Fibroblast of lung (primary cell): Measurements from ENCODE around the gene IMMP2L. TPM values are rescaled to one million over a fixed set of nuclear protein-coding genes. Genes with fewer than 3 reads are reported as not detected.
"Not testable (repeated sequence)": the region's sequence is repeated elsewhere in the genome, so short reads cannot be mapped to it uniquely, and the experiment has no call there.

Experiments
- DNase-seq, 2 donors: peaks; one replicate each; pipeline versions ENCODE4 v3.0.0 to v3.0.0-alpha.2; 2010; ENCODE audit warnings: low read depth in 2 of 2
- H2AFZ ChIP-seq: 2 replicates; pipeline ENCODE4 v1.5.1; 2012; ENCODE audit warnings: low read length, control low read depth, inconsistent platforms
- H3K27ac ChIP-seq: 2 replicates; pipeline ENCODE4 v1.5.1; 2011; ENCODE audit warnings: low read length, control low read depth; ENCODE audit not compliant: insufficient read depth
- H3K27me3 ChIP-seq: 2 replicates; pipeline ENCODE4 v1.5.1; 2011; ENCODE audit warnings: mild to moderate bottlenecking, low read length; ENCODE audit not compliant: control insufficient read depth, insufficient read depth
- H3K36me3 ChIP-seq: 2 replicates; pipeline ENCODE4 v1.5.1; 2011; ENCODE audit warnings: low read length; ENCODE audit not compliant: control insufficient read depth, insufficient read depth
- H3K4me1 ChIP-seq: 2 replicates; pipeline ENCODE4 v1.5.1; 2011; ENCODE audit warnings: low read length; ENCODE audit not compliant: control insufficient read depth, insufficient read depth; ENCODE audit errors: extremely low read depth
- H3K4me2 ChIP-seq: 2 replicates; pipeline ENCODE4 v1.5.1; 2011; ENCODE audit warnings: low read length, control low read depth; ENCODE audit not compliant: insufficient read depth; ENCODE audit errors: extremely low read depth
- H3K4me3 ChIP-seq, 4 experiments: fragments of 200-600 bp in 1 of 4; sonication (generic) in 1 of 4; replicated peaks in 1 of 4; 2 replicates each; pipeline ENCODE4 v1.5.1; 2011 to 2016; ENCODE audit warnings: low read length in 4 of 4, low read depth in 3 of 4, mild to moderate bottlenecking in 3 of 4, control low read depth in 2 of 4, inconsistent platforms in 1 of 4, mixed read lengths in 1 of 4; ENCODE audit not compliant: insufficient read depth in 1 of 4; ENCODE audit errors: control extremely low read depth in 1 of 4
- H3K79me2 ChIP-seq: 2 replicates; pipeline ENCODE4 v1.5.1; 2012; ENCODE audit warnings: mild to moderate bottlenecking, low read length, inconsistent platforms; ENCODE audit not compliant: control insufficient read depth, insufficient read depth
- H3K9ac ChIP-seq: 2 replicates; pipeline ENCODE4 v1.5.1; 2011; ENCODE audit warnings: mild to moderate bottlenecking, low read length, control low read depth; ENCODE audit not compliant: insufficient read depth
- H3K9me3 ChIP-seq: 2 replicates; pipeline ENCODE4 v1.5.1; 2012; ENCODE audit warnings: low read depth, low read length; ENCODE audit not compliant: control insufficient read depth, insufficient read depth
- H4K20me1 ChIP-seq: 2 replicates; pipeline ENCODE4 v1.5.1; 2011; ENCODE audit warnings: low read length; ENCODE audit not compliant: control insufficient read depth, insufficient read depth; ENCODE audit errors: extremely low read depth
- CTCF ChIP-seq, 2 donors: IDR thresholded peaks in 1 of 2; conservative IDR thresholded peaks in 1 of 2; 1 replicate in 1 of 2; 2 replicates in 1 of 2; pipeline ENCODE4 v1.5.1; 2011 to 2012; ENCODE audit warnings: low read length in 2 of 2, control low read depth in 1 of 2, inconsistent platforms in 1 of 2, low read depth in 1 of 2, mild to moderate bottlenecking in 1 of 2
- EZH2 ChIP-seq: IDR thresholded peaks from 2 replicates; pipeline ENCODE4 v1.5.1; 2012; ENCODE audit warnings: low read length, control low read depth, mild to moderate bottlenecking; ENCODE audit errors: missing control alignments
- polyA plus RNA-seq, 2 donors: library from polyadenylated mRNA; depleted of rRNA in 1 of 2; stranded (reverse) in 1 of 2; unstranded in 1 of 2; fragments of >200 nt; gene quantifications; 2 replicates each; pipeline ENCODE4 v1.2.1, GENCODE V29; 2011 to 2012; ENCODE audit warnings: missing spikeins in 1 of 2
- total RNA-seq: library from RNA; depleted of rRNA; stranded (reverse); fragments of >200 nt; gene quantifications from 2 replicates; pipeline ENCODE4 v1.2.1, GENCODE V29; 2014

IMMP2L gene
- total and polyA plus RNA-seq, 2 donors (not counting 1 experiment from before 2014, with no cell fraction given): 6.9 to 14.4 TPM

GRCh38 chr7:110941385-110941784 lies 620.9 kb downstream of the IMMP2L start:
- Histone ChIP-seq H3K4me3 (no peak overlapping the region), H3K27ac (no peak overlapping the region), H3K36me3 (no peaks in the 10 kb centered on the region), H2AFZ (no peak overlapping the region), H3K9ac (no peak overlapping the region), H3K9me3 (no peaks in the 10 kb centered on the region), H4K20me1 (no peaks in the 10 kb centered on the region), H3K79me2 (no peaks in the 10 kb centered on the region), H3K27me3 (no peaks in the 10 kb centered on the region), H3K4me2 (no peak overlapping the region), H3K4me1 (no peaks in the 10 kb centered on the region)
- DNase-seq: no peak
- TF ChIP-seq EZH2 (no peak), CTCF (conservative IDR thresholded peaks at IDR 0.05 in 1 of 2, IDR thresholded peaks at IDR 0.05 in 1 of 2; ENCODE audit: low read depth in 1 of 2, low read length in 2 of 2) (no peak)

DNA sequence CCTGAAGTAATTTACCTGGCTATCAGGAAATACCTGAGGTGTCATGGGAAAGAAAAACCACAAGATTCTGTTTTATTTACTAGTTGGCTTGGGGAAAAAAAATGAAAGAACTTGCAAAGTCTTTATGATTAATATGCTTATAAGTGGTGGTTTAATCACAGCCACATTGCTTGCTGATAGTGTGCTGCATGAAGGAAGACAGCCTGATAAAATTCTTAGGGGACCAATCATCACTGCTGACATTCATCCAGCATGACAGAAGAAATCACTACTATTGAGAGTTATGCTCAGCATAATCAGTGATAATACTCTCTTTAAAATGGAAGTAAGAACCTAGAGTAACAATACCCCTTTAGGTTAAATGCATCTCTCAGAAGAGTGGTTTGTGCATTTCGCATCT lies 621.5 kb downstream of the IMMP2L start:
- peak in 1 of 2 donors; percentile 39 for DNase-seq
- Histone ChIP-seq H3K79me2 (no peaks in the 10 kb centered on the region), H3K36me3 (no peaks in the 10 kb centered on the region), H3K9ac (no peak overlapping the region), H3K9me3 (no peaks in the 10 kb centered on the region), H2AFZ (no peak overlapping the region), H3K4me3 (no peak overlapping the region), H4K20me1 (no peaks in the 10 kb centered on the region), H3K27ac (no peak overlapping the region), H3K4me1 (no peaks in the 10 kb centered on the region), H3K4me2 (no peak overlapping the region), H3K27me3 (no peaks in the 10 kb centered on the region)
- no peak for TF ChIP-seq CTCF (conservative IDR thresholded peaks at IDR 0.05 in 1 of 2, IDR thresholded peaks at IDR 0.05 in 1 of 2; ENCODE audit: low read depth in 1 of 2, low read length in 2 of 2)
- TF ChIP-seq EZH2: no peak

- no peak overlapping the region for H2AFZ ChIP-seq
- no peak overlapping the region for H3K27ac ChIP-seq
- no peak overlapping the region for H3K9ac ChIP-seq
- H4K20me1 ChIP-seq: no peaks in the 10 kb centered on the region
- H3K79me2 ChIP-seq: no peaks in the 10 kb centered on the region
- no peak for DNase-seq
- H3K9me3 ChIP-seq: no peaks in the 10 kb centered on the region
- H3K4me3 ChIP-seq: no peak overlapping the region
- H3K27me3 ChIP-seq: no peaks in the 10 kb centered on the region
- H3K4me1 ChIP-seq: no peaks in the 10 kb centered on the region
- H3K4me2 ChIP-seq: no peak overlapping the region
- H3K36me3 ChIP-seq: no peaks in the 10 kb centered on the region
- TF ChIP-seq EZH2 (no peak), CTCF (conservative IDR thresholded peaks at IDR 0.05 in 1 of 2, IDR thresholded peaks at IDR 0.05 in 1 of 2; ENCODE audit: low read depth in 1 of 2, low read length in 2 of 2) (no peak)
Measured at GRCh38 chr7:110938165-110938564, 624.1 kb downstream of the IMMP2L start.

- H3K4me1 ChIP-seq, H3K4me3 ChIP-seq, H3K9ac ChIP-seq, H3K79me2 ChIP-seq, DNase-seq, H3K27me3 ChIP-seq, H3K36me3 ChIP-seq, H4K20me1 ChIP-seq, H3K27ac ChIP-seq, H2AFZ ChIP-seq, H3K9me3 ChIP-seq, H3K4me2 ChIP-seq: not testable (repeated sequence)
Measured at GRCh38 chr7:110936665-110937064, 625.6 kb downstream of the IMMP2L start.
